ENCODE measurements around the gene COBL. TPM values are rescaled to one million over a fixed set of nuclear protein-coding genes. Genes with fewer than 3 reads are reported as not detected.
A peak's percentile ranks its signal among the peaks of the same experiment; 100 is the strongest.

COBL gene
- total RNA-seq, 1 experiment from 2014 or later, result 52.3 TPM

DNA sequence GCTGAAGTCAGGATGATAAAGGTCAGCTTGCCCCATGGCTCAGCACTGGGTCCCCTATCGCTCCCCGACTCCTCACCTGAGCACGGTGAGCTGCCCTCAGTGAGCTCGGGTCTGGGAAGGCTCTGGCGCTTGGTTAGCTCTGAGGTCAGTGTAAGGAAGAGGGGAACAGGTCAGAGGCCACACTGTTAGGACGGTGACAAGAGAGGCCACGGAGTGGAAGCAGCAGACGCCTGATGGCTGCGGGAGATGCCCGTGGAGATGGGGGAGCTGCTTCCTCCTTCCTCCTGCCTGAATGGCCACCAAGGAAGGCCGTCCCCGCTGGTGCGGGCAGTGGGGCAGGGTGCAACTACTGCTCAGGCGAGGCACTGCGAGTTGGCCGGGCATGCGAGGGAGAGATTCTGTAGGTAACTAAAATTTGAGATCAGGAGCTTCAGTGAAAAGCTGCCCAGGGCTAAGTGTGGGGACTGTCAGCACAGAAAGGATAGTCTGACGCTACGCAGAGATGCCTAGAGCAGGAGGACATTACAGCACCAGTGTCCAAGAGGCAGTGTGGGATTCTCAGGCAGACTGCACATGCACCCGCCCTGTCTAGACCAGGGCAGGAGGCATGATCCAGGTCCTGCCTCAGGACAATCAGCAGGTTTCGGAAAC lies 302.6 kb downstream of the COBL start:
- Histone ChIP-seq H4K5ac (ENCODE audit: insufficient read length, low read depth, low read length) (no peak overlapping the region), H4K20me1 (ENCODE audit: control insufficient read depth, insufficient read depth, insufficient read length) (no peaks in the 10 kb centered on the region), H3K23ac (ENCODE audit: insufficient read length, low read depth, low read length) (no peak overlapping the region), H3K18ac (ENCODE audit: insufficient read length, low read depth, low read length) (no peak overlapping the region), H2BK15ac (ENCODE audit: low read depth, low read length) (no peak overlapping the region), H3K9ac (ENCODE audit: extremely low read depth, insufficient read length, low read length) (no peak overlapping the region), H3K79me1 (ENCODE audit: insufficient read depth, low read depth, low read length, poor library complexity, severe bottlenecking) (no peaks in the 10 kb centered on the region), H2AFZ (ENCODE audit: low read length) (no peak overlapping the region), H3K9me3 (ENCODE audit: control insufficient read depth, low read depth, low read length) (no peaks in the 10 kb centered on the region), H3T11ph (ENCODE audit: low read length) (no peak overlapping the region), H3K79me2 (ENCODE audit: insufficient read depth, low read length) (no peaks in the 10 kb centered on the region), H3K23me2 (ENCODE audit: insufficient read length, low read depth, low read length, poor library complexity, severe bottlenecking) (no peaks in the 10 kb centered on the region), H3K4me2 (ENCODE audit: insufficient read depth, insufficient read length, low read length) (no peak overlapping the region), H3K27me3 (ENCODE audit: insufficient read depth, low read length) (no peaks in the 10 kb centered on the region), H3K14ac (ENCODE audit: insufficient read depth, low read length) (no peak overlapping the region), H3K56ac (ENCODE audit: insufficient read length, low read depth, low read length) (no peak overlapping the region), H2BK120ac (ENCODE audit: low read depth, low read length, poor library complexity, severe bottlenecking) (no peak overlapping the region), H2BK12ac (ENCODE audit: insufficient read length, low read depth, low read length) (no peak overlapping the region), H3K4me1 (ENCODE audit: insufficient read depth, low read length) (no peaks in the 10 kb centered on the region), H4K91ac (ENCODE audit: insufficient read length, low read depth, low read length) (no peak overlapping the region), H3K4ac (ENCODE audit: low read depth, low read length) (no peak overlapping the region), H4K8ac (replicated peaks; ENCODE audit: insufficient read length, low read depth, low read length) (no peak overlapping the region), H2BK5ac (ENCODE audit: insufficient read length, low read length) (no peak overlapping the region), H2AK5ac (ENCODE audit: insufficient read length, low read length) (no peak overlapping the region), H3K27ac (ENCODE audit: insufficient read length, low read depth, low read length) (no peak overlapping the region), H2BK20ac (ENCODE audit: low read depth, low read length, poor library complexity, severe bottlenecking) (no peak overlapping the region)
- Mint-ChIP-seq H3K36me3 (ENCODE audit: insufficient read depth in 1 of 3, low read depth in 3 of 3) (peaks cover 6 to 8% (median 8%) of the 10 kb centered on the region in 3 experiments; a peak in 6 of 7 replicates), H3K9me3 (no peaks in the 10 kb centered on the region), H3K4me3 (no peak overlapping the region), H3K27me3 (ENCODE audit: low read depth) (peaks cover 2% of the 10 kb centered on the region; the same call in 1 of the 2 replicates), H3K27ac (peak overlapping the region in 1 of 3 experiments; percentile 49; a peak in 3 of 7 replicates), H3K4me1 (no peaks in the 10 kb centered on the region)
- DNase-seq, result no peak
- TF ChIP-seq, protein P1, sequence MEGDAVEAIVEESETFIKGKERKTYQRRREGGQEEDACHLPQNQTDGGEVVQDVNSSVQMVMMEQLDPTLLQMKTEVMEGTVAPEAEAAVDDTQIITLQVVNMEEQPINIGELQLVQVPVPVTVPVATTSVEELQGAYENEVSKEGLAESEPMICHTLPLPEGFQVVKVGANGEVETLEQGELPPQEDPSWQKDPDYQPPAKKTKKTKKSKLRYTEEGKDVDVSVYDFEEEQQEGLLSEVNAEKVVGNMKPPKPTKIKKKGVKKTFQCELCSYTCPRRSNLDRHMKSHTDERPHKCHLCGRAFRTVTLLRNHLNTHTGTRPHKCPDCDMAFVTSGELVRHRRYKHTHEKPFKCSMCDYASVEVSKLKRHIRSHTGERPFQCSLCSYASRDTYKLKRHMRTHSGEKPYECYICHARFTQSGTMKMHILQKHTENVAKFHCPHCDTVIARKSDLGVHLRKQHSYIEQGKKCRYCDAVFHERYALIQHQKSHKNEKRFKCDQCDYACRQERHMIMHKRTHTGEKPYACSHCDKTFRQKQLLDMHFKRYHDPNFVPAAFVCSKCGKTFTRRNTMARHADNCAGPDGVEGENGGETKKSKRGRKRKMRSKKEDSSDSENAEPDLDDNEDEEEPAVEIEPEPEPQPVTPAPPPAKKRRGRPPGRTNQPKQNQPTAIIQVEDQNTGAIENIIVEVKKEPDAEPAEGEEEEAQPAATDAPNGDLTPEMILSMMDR (conservative IDR thresholded peaks at IDR 0.05), result no peak
- no CpG with 5 or more reads among the region's 21 CpGs for WGBS (ENCODE audit: extremely low coverage, insufficient read length, low lambda C conversion rate)

Data from H9 (cell line).